Peyer's patch (tissue), 4 donors: ENCODE measurements around the gene KRT83. TPM values are rescaled to one million over a fixed set of nuclear protein-coding genes. Genes with fewer than 3 reads are reported as not detected.
A peak's percentile ranks its signal among the peaks of the same experiment; 100 is the strongest.

ENCODE experiments used
- DNase-seq, 3 donors: peaks; one replicate each; pipeline ENCODE4 v3.0.0-alpha.2; 2017 to 2019
- H3K27ac ChIP-seq, 4 donors: fragments of 200-600 bp; sonication (generic); one replicate each; pipeline ENCODE4 v1.5.1; 2016 to 2019
- H3K27me3 ChIP-seq, 2 donors: fragments of 200-600 bp; sonication (generic); one replicate each; pipeline ENCODE4 v1.5.1; 2019
- H3K36me3 ChIP-seq, 3 donors: fragments of 200-600 bp; sonication (generic); one replicate each; pipeline ENCODE4 v1.5.1; 2016 to 2019
- H3K4me1 ChIP-seq, 4 donors: fragments of 200-600 bp; sonication (generic); one replicate each; pipeline ENCODE4 v1.5.1; 2016 to 2019
- H3K4me3 ChIP-seq, 4 donors: fragments of 200-600 bp; sonication (generic); 1 replicate in 3 of 4; 2 replicates in 1 of 4; pipeline ENCODE4 v1.5.1; 2016 to 2019; ENCODE audit warnings: mild to moderate bottlenecking in 1 of 4
- H3K9me3 ChIP-seq, 4 donors: fragments of 200-600 bp; sonication (generic); one replicate each; pipeline ENCODE4 v1.5.1; 2016 to 2019; ENCODE audit warnings: mild to moderate bottlenecking in 1 of 4
- POLR2A ChIP-seq, 2 donors: fragments of 450-650 bp; IDR thresholded peaks; one replicate each; pipeline ENCODE4 v1.5.1; 2017; ENCODE audit warnings: antibody characterized with exemption in 2 of 2, mild to moderate bottlenecking in 2 of 2, moderate library complexity in 2 of 2
- total RNA-seq, 4 donors: library from RNA; depleted of rRNA; stranded (reverse); fragments of >200 nt; gene quantifications; one replicate each; pipeline ENCODE4 v1.1.0, GENCODE V29; 2016
- TF ChIP-seq, protein P1 (sequence below), 6 experiments: fragments of 450-650 bp in 4 of 6; fragments of 200-600 bp in 2 of 6; sonication (generic) in 1 of 6; IDR thresholded peaks; one replicate each; pipeline ENCODE4 v1.5.1; 2017 to 2019; ENCODE audit warnings: antibody characterized with exemption in 6 of 6, mild to moderate bottlenecking in 3 of 6, moderate library complexity in 1 of 6

The KRT83 gene
- total RNA-seq, 4 donors from 2014 or later: not detected

DNA sequence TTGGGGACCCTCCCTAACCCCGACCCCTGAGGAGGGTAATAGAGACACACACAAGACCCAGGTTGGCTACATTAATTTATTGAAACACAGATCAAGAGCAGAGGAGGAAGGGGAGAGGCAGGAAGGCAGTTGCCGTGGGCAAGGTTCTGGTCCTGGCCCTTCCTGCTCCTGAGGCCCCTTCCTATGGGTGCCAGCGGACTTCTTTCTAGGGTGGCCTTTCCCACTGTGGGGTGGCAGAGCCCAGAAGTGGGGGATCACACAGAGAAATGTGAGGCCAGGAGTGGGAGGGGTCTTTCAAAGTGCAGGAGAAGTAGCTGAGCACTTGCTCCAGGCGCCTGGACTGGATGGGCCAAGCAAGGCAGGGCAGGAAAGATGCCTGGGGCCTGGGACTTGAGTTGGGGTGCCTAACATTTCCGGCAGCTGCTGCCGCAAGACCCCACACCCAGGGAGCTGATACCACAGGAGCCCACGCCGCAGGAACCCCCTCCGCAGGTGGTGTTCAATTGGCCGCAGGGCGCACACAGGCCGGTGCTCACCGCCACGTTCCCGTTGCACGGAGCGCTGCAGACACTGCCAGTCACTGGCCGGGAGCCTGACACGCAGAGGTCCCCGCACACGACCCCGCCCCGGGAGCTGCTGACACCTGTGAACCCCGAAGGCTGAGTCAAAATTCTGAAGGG is 35.2 kb downstream of the KRT83 start:
- no peak overlapping the region for H3K27ac ChIP-seq
- H3K4me1 ChIP-seq: no peaks in the 10 kb centered on the region
- TF ChIP-seq, protein P1, sequence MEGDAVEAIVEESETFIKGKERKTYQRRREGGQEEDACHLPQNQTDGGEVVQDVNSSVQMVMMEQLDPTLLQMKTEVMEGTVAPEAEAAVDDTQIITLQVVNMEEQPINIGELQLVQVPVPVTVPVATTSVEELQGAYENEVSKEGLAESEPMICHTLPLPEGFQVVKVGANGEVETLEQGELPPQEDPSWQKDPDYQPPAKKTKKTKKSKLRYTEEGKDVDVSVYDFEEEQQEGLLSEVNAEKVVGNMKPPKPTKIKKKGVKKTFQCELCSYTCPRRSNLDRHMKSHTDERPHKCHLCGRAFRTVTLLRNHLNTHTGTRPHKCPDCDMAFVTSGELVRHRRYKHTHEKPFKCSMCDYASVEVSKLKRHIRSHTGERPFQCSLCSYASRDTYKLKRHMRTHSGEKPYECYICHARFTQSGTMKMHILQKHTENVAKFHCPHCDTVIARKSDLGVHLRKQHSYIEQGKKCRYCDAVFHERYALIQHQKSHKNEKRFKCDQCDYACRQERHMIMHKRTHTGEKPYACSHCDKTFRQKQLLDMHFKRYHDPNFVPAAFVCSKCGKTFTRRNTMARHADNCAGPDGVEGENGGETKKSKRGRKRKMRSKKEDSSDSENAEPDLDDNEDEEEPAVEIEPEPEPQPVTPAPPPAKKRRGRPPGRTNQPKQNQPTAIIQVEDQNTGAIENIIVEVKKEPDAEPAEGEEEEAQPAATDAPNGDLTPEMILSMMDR (IDR thresholded peaks at IDR 0.05): no peak
- TF ChIP-seq POLR2A (IDR thresholded peaks at IDR 0.05): no peak
- peak in 1 of 3 donors; percentile 40 for DNase-seq
- H3K36me3 ChIP-seq: no peaks in the 10 kb centered on the region
- H3K4me3 ChIP-seq: no peak overlapping the region
- no peaks in the 10 kb centered on the region for H3K9me3 ChIP-seq
- H3K27me3 ChIP-seq: no peaks in the 10 kb centered on the region

DNA sequence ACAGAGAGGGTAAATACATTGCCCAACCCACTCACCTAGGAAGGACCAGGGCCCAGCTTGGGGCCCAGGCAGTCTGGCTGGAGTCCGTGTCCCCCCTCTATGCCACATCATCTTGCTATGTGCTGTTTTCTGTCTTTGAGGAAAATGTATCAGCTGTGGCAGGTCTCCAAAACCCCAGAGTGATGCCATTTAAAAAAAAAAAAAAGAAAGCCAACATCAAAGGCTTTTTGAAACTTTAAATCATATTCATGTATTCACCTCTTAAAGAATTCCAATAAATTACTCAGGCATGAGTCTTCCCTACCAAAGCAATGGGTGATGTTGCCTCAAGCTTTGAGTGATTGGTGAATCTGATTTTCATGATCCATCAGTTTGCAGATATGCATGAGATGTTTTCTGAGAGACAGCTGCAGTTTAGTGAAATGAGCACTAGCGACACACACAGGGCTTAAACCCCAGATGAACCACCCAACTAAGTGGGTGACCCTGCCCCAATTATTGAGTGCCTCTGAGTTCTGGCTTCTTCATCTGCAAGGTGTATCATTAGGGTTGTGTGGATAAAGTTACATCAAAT is 35.9 kb downstream of the KRT83 start:
- Histone ChIP-seq H3K36me3 (no peaks in the 10 kb centered on the region), H3K27me3 (no peaks in the 10 kb centered on the region), H3K9me3 (no peaks in the 10 kb centered on the region), H3K4me1 (peaks cover 0 to 5% (median 0%) of the 10 kb centered on the region in 4 donors), H3K4me3 (no peak overlapping the region), H3K27ac (no peak overlapping the region)
- TF ChIP-seq, protein P1 (IDR thresholded peaks at IDR 0.05): no peak
- no peak for TF ChIP-seq POLR2A (IDR thresholded peaks at IDR 0.05)
- no peak for DNase-seq

DNA sequence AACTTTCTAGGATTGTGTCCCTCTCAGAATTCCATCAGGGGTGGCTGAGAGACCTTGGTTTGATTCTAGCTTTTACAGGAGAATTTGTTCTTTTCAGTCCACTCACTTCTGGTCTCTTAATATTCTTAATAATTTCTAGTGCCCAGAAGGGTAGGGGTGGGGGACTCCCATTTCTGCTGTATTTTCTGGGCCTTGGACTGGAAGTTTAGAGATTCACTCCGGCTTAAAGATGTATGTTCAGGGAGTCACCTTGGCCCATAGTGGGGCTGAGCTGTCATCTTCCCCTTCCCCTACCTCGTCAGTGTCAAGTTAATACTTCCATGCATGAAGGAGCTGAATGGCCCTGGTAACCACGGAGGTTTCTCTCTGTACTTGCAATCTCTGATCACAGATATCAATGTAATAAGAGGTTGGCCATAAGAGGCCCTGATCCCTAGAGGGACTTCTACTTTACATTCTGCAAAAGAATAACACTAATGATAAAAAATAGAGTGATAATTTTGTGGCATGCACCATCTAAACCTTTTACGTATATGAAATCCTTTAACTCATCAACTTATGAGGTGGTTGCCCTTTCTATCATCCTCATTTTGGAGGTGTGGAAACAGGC is 36.5 kb downstream of the KRT83 start:
- Histone ChIP-seq H3K36me3 (no peaks in the 10 kb centered on the region), H3K27ac (no peak overlapping the region), H3K9me3 (no peaks in the 10 kb centered on the region), H3K4me3 (no peak overlapping the region), H3K27me3 (no peaks in the 10 kb centered on the region), H3K4me1 (peaks cover 0 to 10% (median 0%) of the 10 kb centered on the region in 4 donors)
- peak in 1 of 3 donors; percentile 5 for DNase-seq
- TF ChIP-seq, protein P1 (IDR thresholded peaks at IDR 0.05): no peak
- no peak for TF ChIP-seq POLR2A (IDR thresholded peaks at IDR 0.05)

DNA sequence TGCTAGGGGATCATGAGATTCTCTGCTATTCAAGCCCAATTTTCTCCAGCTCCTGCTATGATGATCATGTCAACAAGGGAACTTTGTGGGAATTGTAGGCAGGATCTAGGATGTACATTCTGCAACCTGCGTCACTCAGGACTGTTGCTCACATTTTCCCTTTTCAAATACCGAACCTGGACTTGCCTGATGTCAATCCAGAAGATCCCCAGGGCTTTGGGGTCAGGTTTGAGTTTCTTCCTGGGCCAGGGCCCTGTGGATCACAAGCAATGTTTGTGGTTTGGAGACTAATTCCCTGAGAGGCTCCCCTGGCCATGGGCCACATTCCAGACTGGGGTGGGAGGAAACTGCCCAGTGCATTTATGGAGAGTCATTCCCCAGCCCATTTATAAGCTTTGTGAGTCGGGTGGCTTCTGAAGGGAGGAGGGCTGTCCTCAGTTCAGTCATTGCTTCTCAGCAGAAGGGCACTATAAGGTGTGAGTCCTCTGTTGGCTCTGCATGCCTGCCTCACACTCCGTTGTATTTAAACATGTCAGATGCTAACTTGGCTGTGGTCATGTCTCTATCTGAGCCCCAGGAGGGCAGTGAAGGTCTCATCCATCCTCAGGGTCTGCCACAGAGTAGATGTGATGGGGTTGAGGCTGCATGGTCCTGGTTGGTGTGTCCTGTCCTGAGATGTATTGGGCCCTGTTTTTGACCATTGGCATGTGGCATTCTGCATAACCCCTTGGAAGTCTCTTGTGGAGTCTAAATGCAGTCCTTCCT is 40.2 kb downstream of the KRT83 start:
- no peak for TF ChIP-seq POLR2A (IDR thresholded peaks at IDR 0.05)
- TF ChIP-seq, protein P1 (IDR thresholded peaks at IDR 0.05): no peak
- H3K36me3 ChIP-seq: no peaks in the 10 kb centered on the region
- no peak overlapping the region for H3K4me3 ChIP-seq
- peak in 1 of 3 donors; percentile 7 for DNase-seq
- peaks cover 0 to 16% (median 0%) of the 10 kb centered on the region in 4 donors for H3K4me1 ChIP-seq
- no peaks in the 10 kb centered on the region for H3K27me3 ChIP-seq
- H3K9me3 ChIP-seq: no peaks in the 10 kb centered on the region
- peak overlapping the region in 1 of 4 donors; percentile 68 for H3K27ac ChIP-seq

DNA sequence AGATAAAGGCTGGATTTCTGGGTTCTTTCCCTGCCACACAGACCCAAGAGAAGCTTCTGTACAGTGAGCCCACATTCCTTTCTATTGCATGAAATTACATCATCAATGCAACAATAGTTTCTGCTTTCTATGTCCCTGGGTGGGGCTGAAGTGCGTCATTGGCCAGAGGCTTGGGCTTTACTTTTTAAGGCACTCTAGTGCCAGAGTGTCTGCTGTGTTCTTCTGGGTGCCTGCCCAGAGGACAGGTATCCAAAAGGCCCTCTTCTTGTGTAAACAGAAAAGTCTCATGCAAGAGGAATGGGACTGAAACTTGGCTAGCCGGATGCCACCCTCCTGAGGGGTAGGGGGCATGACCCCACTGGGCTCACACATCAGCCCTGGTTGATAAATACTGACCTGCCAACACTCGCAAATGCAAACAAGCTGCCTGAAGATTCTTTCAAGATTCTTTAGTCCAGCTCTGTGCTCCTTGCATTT is 40.8 kb downstream of the KRT83 start:
- H3K27ac ChIP-seq: peak overlapping the region in 1 of 4 donors; percentile 68

More for the DNA sequence above, 40.8 kb downstream of the KRT83 start:
- no peaks in the 10 kb centered on the region for H3K27me3 ChIP-seq
- DNase-seq: no peak
- H3K36me3 ChIP-seq: no peaks in the 10 kb centered on the region
- peaks cover 0 to 16% (median 0%) of the 10 kb centered on the region in 4 donors for H3K4me1 ChIP-seq
- H3K4me3 ChIP-seq: no peak overlapping the region
- no peak for TF ChIP-seq POLR2A (IDR thresholded peaks at IDR 0.05)
- TF ChIP-seq, protein P1 (IDR thresholded peaks at IDR 0.05): no peak
- no peaks in the 10 kb centered on the region for H3K9me3 ChIP-seq
